IPS-NIHi7 (cell line): ENCODE measurements around the gene STPG3.
"Not testable (repeated sequence)": the region's sequence is repeated elsewhere in the genome, so short reads cannot be mapped to it uniquely, and the experiment has no call there.

Experiments
- DNase-seq: peaks from one replicate; pipeline ENCODE4 v3.0.0; 2012; ENCODE audit warnings: mixed read lengths; ENCODE audit errors: extremely low spot score

STPG3 gene

DNA sequence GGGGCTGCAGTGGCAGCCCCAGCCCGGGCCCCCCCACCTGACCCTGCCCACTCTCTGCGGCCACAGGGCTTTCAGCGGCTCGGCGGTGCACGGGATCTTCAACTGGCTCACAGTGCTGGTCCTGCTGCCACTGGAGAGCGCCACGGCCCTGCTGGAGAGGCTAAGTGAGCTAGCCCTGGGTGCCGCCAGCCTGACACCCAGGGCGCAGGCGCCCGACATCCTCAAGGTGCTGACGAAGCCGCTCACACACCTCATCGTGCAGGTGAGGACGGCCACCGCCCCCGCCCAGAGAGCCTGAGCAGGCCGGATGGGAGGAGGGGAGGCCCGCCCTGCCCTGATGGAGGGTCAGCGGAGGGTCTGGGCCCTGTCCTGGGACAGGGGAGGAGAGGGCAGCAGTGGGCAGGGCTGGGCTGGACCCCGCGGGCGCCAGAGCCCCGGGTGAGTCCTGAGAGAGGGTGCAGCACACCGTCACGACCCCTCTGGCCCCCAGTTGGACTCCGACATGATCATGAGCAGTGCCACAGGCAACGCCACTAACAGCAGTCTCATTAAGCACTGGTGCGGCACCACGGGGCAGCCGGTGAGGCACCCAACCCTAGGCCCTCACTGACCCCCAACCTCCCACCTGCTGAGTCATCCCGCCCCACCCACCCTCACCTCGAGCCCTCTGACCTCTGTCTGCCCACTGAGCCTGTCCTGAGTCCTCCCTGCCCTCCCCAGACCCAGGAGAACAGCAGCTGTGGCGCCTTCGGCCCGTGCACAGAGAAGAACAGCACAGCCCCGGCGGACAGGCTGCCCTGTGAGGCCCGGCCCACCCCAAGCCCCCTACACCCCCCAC, 17.7 kb upstream of the STPG3 start:
- DNase-seq = no peak

DNA sequence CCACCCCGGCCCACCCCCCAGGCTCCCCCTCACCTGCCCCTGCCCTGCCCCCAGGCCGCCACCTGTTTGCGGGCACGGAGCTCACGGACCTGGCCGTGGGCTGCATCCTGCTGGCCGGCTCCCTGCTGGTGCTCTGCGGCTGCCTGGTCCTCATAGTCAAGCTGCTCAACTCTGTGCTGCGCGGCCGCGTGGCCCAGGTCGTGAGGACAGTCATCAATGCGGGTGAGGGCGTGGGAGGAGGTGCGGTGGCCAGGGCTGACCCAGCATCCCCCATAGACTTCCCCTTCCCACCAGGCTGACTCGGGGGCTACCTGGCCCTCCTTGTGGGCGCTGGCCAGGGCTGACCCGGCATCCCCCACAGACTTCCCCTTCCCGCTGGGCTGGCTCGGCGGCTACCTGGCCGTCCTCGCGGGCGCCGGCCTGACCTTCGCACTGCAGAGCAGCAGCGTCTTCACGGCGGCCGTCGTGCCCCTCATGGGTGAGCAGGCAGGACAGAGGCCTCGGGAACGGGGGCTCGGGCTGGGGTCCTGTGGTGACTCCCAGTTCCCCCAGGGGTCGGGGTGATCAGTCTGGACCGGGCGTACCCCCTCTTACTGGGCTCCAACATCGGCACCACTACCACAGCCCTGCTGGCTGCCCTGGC, 16.9 kb upstream of the STPG3 start:
- no peak for DNase-seq

DNA sequence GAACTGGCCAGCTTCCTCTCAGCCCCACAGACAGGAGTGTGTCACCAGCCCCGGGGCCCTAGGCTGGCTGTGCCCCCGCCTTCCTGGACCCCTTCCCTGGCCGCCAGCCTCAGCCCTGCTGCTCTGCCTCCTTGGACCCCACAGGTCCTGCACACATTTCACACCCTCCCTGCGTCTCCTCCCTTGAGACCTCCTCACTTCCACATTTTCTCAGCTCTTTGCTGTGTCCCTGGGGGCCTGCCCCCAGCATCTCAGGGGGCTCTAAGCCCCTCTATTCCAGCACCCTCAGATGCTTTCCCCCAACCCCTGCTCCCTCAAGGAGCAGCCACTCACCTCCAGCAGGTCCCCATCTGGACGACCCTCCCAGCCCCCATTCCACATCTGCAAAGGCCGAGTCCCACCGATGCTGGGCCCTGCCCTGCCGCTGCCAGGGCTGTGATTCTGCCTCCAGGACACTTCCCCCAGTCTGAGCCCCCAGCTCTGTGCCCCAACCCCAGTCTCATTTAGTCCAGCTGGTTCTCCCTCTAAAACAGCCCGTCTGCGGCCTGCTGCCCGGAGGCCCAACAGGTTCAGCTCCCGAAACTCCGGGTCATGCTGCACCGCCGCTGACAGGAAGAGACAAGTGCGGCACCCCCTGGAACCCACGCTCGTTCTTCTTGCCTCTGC, 16.2 kb upstream of the STPG3 start:
- DNase-seq = no peak

DNA sequence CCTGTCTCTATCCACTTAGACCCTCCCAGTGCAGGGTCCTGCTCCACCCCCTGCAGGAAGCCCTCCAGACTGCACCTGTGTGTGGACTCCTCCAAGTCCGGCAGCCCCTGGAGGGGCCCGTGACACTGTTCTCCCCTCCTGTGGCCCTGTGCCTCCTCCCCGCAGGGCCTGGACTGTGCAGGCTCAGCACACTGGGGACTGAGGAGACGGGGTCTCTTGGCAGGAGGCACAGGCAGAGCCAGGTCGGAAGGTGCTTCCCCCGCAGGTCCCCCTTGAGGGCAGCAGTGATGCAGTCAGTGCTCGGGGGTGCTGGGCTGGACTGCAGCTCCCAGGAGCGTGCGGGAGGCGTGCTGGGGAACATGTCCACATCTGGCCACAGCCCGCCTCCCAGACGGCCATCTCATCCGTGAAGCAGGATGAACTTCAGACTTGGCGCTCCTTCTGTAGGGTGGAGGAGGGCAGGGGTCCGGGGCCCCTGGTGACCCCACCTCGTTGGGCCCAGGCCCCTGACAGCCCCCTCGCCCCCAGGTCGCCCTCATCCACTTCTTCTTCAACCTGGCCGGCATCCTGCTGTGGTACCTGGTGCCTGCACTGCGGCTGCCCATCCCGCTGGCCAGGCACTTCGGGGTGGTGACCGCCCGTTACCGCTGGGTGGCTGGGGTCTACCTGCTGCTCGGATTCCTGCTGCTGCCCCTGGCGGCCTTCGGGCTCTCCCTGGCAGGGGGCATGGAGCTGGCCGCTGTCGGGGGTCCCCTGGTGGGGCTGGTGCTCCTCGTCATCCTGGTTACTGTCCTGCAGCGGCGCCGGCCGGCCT, 15.5 kb upstream of the STPG3 start:
- DNase-seq = no peak

DNA sequence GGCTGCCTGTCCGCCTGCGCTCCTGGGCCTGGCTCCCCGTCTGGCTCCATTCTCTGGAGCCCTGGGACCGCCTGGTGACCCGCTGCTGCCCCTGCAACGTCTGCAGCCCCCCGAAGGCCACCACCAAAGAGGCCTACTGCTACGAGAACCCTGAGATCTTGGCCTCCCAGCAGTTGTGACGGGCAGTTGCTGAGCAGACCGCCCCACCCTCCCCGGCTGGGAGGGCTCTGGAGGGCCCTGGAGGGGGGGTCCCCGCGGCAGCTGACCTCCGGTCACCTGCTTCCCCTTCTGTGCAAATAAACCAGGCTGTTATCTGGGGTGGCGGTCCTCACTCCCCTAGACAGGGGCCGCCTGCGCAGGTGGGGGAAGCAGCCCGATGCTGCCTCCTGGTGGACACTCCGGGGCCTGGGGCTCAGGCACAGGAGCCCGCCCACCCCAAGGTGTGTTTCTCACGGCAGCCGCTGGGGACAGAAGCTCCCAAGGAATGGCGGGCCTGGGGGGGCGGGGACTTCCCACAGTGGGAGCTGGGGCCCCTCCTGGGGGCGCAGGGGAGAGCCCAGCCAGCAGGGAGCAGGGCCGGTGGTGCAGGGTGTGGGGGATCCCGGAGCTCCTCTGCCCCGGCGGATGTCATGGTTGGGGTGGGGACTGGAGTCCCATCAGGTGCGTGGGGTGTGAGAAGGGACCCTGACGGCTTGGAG, 14.7 kb upstream of the STPG3 start:
- DNase-seq = peak; percentile 94

DNA sequence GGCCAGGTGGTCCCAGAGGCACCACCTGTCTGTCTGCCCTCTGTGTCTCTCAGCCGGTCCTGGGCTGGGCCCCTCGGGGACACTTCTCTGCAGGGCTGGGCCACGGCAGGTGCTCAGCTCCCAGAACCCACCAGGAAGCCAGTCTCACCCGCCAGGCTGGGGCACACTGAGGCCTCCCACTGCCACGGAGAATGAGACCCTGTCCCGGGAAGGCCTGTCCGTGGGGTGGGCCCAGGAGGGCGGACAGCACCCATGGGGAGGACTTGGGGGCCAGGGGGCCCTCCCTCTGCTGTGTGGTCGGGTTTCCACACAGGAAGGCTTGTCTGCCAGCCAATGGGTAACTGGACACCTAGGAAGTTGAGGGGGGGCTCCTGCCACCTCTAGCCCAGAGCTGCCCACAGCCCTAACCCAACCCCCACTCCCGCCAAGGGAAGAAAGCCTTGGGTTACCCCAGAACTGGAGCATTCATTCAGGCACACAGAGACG, 14.1 kb upstream of the STPG3 start:
- no peak for DNase-seq

DNA sequence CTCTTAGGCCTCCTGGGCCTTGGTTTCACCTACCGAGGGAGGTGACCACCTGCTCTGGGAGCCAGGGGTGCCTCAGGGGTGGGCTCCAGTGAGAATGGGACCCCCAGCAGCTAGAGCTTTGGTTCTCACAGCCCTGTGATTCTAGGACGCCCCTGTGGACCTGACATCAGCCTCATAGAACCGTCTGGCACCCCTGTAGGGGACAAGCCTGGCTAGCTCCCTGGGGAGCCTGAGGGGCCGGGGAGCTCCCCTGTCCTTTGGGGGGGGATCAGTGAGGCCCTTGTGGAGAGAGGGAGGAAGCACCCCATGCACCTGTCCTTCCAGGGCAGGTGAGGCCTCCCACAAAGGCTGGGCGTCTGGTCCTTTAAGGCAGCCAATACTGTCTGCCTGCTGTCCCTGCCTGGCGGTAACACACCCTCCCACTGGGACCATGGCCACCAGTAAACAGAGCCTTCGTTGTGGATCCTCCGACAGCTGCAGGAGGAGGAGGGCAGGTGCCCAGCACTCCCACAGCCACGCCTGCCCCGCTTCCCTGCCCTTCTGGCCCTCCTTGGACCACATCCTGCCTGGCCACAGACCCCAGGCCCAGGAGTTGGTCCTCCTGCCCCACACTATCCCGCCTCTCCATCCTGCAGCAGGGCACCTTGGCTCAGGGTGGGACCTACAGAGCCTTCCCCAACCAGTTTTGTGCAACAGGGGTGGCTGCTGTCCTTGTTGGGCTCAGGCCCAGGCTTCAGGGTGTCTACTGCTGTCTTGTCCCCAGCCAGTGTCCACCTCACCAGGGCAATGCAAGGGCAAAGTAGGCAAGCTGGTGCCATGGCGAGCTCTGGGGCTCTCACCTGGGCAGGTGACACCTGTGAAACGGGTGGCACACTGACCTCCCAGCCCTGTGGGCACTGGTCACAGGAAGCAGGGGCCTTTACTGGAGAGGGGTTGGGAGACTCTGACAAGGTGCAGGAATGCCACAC, 13.0 kb upstream of the STPG3 start:
- no peak for DNase-seq

DNA sequence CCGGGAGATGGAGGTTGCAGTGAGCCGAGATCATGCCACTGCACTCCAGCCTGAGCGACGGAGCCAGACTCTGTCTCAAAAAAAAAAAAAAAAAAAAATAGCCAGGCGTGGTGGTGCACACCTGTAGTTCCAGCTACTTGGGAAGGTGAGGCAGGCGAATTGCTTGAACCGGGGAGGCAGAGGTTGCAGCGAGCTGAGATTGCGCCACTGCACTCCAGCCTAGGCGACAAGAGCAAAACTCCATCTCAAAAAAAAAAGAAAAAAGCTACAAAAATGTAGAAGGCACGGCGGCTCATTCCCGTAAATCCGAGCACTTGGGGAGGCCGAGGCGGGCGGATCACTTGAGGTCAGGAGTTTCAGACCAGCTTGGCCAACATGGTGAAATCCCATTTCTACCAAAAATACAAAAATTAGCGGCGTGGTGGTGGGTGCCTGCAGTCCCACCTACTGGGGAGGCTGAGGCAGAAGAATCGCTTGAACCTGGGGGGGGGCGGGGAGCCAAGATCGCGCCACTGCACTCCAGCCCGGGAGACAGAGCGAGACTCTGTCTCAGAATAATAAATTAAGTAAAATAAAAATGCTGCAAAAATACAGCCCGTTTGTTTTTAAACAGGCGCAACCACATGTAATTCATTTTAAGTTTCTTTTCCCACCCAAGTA, 11.4 kb upstream of the STPG3 start:
- not testable (repeated sequence) for DNase-seq

DNA sequence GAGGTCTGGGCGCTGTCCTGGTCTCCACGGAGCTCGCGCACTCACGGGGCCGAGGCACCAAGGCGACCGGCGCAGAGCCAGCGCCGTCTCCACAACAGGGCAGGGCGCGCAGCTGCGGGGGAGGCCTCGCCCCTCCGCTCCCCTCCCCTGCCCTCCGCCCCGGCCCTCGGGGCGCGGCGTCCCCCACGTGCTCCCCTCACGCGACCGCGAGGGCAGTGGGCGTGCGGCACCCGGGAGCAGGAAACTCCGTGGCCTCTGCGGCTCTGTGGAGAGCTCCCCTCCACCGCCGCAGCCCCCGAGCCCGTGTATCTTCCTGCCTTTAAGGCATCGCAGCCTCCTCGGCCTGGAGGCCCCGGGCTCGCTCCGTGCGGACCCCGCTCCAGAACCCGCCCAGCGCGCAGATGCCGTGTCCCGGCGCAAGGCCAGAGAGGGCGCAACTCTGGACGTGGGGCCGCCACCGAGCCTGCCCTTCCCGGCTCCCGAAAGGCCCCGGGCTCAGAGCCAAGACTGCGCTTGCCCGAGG, 10.7 kb upstream of the STPG3 start:
- DNase-seq = no peak

DNA sequence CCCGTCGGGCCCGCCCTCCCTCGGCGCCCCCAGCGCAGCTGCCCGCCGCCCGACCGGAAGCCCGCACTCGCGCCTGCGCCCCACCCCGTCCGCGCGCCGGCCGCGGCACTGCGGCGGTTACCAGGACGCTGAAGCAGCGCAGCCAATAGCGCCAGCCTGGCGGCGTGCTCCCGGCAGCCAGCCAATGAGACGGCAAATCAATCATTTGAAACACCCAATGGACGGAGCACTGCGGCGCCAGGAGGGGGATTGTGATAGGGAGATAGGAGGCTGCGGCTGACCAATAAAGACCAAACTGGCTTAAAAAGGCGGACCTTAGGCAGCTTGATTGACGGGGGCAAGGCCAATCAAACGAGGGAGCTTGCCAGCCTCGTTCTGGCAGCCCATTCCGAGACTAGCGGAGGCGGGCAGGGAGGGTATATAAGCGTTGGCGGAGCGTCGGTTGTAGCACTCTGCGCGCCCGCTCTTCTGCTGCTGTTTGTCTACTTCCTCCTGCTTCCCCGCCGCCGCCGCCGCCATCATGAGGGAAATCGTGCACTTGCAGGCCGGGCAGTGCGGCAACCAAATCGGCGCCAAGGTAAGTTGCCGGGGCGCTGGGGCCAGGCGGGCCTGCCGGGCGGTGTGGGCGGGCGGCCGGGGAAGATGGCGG, 10.1 kb upstream of the STPG3 start, which contains the start of gene TUBB4B:
Gene TUBB4B (plus strand): TSS at position 447 of the 649 bp plus-strand sequence. CDS start 74 bp downstream, at position 521.
- peak; percentile 99 for DNase-seq

DNA sequence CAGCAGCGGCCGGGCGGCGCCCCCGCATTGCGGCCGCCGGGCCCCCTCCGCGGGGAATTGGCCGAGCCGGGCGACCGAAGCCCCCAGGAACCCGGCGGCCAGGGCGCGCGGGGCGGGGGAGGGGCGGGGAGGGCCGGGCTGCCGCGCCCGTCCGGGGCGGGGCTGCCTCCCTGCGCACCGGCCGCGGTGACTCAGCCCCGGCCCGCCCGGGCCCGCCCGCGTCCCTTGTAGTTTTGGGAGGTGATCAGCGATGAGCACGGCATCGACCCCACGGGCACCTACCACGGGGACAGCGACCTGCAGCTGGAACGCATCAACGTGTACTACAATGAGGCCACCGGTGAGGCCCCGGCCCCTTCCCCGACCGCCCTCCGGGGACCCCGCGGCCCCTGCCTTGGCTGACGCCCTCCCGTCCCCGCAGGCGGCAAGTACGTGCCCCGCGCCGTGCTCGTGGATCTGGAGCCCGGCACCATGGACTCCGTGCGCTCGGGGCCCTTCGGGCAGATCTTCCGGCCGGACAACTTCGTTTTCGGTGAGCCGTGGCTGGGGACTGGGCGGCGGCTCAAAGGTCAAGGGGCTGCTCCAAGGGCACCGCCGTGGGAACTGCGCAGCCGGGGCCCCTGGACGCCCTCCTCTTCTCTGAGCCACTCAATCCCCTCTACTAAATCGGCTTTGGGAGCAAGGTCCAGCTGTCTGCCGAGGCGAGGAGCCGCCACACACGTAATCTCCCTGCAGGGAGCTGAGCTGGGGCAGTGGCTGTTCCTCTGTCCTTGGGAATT, 9.4 kb upstream of the STPG3 start:
- DNase-seq = no peak

DNA sequence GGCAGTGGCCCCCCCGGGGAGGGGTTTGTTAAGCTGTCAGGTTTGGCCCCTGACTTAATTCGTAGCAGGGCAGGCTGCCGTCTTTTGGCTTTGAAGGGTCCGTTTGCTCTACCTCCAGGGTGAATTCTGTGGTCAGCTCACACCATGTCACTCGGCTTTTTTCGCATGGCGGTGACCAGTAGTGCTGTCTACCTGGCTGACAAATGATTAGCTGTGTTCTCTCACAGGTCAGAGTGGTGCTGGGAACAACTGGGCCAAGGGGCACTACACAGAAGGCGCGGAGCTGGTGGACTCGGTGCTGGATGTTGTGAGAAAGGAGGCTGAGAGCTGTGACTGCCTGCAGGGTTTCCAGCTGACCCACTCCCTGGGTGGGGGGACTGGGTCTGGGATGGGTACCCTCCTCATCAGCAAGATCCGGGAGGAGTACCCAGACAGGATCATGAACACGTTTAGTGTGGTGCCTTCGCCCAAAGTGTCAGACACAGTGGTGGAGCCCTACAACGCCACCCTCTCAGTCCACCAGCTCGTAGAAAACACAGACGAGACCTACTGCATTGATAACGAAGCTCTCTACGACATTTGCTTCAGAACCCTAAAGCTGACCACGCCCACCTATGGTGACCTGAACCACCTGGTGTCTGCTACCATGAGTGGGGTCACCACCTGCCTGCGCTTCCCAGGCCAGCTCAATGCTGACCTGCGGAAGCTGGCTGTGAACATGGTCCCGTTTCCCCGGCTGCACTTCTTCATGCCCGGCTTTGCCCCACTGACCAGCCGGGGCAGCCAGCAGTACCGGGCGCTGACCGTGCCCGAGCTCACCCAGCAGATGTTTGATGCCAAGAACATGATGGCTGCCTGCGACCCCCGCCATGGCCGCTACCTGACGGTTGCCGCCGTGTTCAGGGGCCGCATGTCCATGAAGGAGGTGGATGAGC, 8.6 kb upstream of the STPG3 start:
- DNase-seq = no peak

DNA sequence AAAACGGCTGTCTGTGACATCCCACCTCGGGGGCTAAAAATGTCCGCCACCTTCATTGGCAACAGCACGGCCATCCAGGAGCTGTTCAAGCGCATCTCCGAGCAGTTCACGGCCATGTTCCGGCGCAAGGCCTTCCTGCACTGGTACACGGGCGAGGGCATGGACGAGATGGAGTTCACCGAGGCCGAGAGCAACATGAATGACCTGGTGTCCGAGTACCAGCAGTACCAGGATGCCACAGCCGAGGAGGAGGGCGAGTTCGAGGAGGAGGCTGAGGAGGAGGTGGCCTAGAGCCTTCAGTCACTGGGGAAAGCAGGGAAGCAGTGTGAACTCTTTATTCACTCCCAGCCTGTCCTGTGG, 7.8 kb upstream of the STPG3 start:
- not testable (repeated sequence) for DNase-seq

DNA sequence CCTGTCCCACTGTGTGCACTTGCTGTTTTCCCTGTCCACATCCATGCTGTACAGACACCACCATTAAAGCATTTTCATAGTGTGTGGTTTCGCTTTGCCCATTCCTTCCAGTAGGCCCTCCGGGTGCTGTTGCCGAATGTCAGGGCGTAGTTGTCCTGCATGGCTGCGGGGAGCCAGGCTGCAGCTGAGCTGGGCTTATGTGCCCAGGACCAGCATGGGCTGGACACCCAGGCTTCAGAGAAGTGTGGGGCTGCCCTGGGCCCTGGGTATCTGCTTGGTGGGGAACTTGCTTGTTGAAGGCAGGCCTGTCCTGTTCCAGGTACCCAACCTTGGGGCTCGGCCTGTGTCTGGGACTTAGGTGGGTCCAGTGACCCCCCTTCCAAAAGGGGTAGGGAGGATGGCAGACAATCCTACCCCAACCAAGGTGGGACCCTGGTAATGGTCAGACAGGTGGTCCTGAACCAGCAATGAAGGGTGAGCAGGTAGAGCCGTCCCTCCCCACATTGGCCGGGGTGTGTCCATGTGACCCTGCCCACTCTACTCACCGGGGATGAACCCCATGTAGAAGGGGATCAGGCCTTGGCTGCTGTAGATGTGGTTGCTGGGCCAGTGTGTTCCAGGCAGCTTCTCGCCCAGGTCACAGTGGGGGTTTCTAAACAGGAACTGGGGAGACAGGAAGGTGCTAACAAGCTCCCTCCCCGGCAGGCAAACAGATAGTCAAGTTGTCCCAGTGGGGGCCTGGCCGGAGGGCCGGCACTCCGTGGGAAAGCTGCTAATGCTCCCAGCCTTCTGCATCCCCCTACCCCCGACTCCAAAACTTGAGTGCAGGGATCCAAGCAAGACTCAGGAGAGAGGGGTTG, 7.2 kb upstream of the STPG3 start:
- no peak for DNase-seq
